KOPT-K1 (cell line): ENCODE results near the gene SPOUT1.

Experiments used
- H3K27ac ChIP-seq: fragments of 200-600 bp; sonication (generic); 2 replicates; pipeline ENCODE4 v1.5.1; 2016; ENCODE audit warnings: antibody characterized with exemption, mild to moderate bottlenecking, low read depth, low read length; ENCODE audit not compliant: poor library complexity, severe bottlenecking
- H3K36me3 ChIP-seq: fragments of 200-600 bp; sonication (generic); 2 replicates; pipeline ENCODE4 v1.5.1; 2017; ENCODE audit warnings: antibody characterized with exemption, mild to moderate bottlenecking, low read length, moderate library complexity; ENCODE audit not compliant: insufficient read depth
- H3K9me3 ChIP-seq: fragments of 200-600 bp; sonication (generic); 2 replicates; pipeline ENCODE4 v1.5.1; 2017; ENCODE audit warnings: antibody characterized with exemption, low read length, mild to moderate bottlenecking; ENCODE audit not compliant: insufficient read depth, poor library complexity, severe bottlenecking

SPOUT1 gene

GRCh38 chr9:128823903-128824406 lies 5.6 kb downstream of the SPOUT1 start:
- no peak overlapping the region for H3K27ac ChIP-seq
- H3K9me3 ChIP-seq, result no peaks in the 10 kb centered on the region
- H3K36me3 ChIP-seq, result peaks cover 79% of the 10 kb centered on the region

DNA sequence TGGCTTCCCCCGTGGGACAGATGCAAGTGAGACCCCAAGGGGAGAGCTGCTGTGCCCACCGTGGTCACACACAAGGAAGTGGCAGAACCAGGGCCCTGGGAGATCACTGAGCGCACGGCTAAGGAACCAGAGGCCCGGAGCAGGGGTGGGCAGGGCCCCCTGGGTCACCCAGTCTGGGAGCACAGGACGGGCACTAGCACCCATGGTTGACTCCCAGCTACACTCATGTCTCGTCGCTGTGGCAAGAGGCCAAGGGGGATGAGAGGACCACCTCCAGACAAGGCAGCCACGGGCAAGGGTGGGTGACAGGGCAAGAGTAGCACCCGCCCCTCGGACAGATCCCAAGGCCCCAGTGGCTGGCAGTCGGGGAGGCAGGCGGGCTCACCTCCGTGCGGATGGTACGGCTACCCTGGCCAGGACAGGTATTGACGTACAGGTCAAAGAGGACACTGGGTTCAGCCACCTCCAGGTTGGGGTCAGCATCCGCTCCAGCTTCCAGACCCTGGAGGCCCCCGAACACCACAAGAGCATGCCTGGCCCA lies 6.2 kb downstream of the SPOUT1 start:
- peaks cover 79% of the 10 kb centered on the region for H3K36me3 ChIP-seq
- H3K9me3 ChIP-seq, result no peaks in the 10 kb centered on the region
- H3K27ac ChIP-seq, result no peak overlapping the region

GRCh38 chr9:128822407-128823042 lies 7.1 kb downstream of the SPOUT1 start:
- H3K9me3 ChIP-seq, result no peaks in the 10 kb centered on the region
- H3K36me3 ChIP-seq, result peaks cover 70% of the 10 kb centered on the region

DNA sequence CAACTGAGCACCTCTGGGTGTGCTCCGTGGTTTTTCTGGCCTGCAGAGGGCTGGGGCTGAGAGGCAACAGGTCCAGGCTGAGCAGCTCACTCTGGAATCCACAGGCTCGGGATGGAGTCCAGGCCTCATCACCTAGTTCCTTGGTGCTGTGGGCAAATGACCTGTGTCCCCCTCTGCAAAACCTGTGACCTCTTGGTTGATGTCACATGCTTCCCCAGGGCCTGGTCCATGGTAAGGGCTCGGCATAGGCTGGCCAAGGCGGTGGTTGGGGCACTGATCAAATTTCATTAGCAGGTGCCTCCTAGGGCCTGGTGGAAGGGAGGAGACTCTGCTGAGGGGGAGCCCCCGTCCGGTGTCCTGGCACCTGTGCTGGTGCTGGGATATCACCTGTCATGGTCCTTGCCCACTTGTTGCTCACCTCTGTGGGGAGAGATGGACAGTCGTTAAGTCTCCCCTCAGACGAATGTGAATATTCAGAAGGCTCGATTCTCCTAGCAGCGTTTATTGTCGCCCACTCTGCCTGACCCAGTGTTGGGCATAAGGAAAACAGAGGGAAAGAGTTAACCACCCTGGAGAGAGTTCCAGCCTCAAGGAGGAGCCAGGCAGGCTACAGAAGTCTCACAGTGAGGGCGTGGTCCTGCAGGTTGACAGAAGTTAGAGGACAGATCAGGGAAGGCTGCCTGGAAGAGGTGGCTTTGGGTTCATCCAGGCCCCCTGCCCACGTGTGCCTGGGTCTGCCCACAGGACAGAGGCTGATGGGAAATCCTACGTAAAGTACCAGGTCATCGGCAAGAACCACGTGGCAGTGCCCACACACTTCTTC lies 7.8 kb downstream of the SPOUT1 start:
- H3K9me3 ChIP-seq, result no peaks in the 10 kb centered on the region
- peaks cover 63% of the 10 kb centered on the region for H3K36me3 ChIP-seq
- H3K27ac ChIP-seq, result no peak overlapping the region

More at GRCh38 chr9:128822407-128823042, 7.1 kb downstream of the SPOUT1 start:
- H3K27ac ChIP-seq, result no peak overlapping the region

- Histone ChIP-seq H3K27ac (no peak overlapping the region), H3K9me3 (no peaks in the 10 kb centered on the region), H3K36me3 (peaks cover 54% of the 10 kb centered on the region)
These were observed 8.7 kb downstream of the SPOUT1 start for GRCh38 chr9:128820665-128821583.

GRCh38 chr9:128819716-128820664 lies 9.6 kb downstream of the SPOUT1 start:
- Histone ChIP-seq H3K9me3 (no peaks in the 10 kb centered on the region), H3K27ac (no peak overlapping the region), H3K36me3 (peaks cover 45% of the 10 kb centered on the region)

DNA sequence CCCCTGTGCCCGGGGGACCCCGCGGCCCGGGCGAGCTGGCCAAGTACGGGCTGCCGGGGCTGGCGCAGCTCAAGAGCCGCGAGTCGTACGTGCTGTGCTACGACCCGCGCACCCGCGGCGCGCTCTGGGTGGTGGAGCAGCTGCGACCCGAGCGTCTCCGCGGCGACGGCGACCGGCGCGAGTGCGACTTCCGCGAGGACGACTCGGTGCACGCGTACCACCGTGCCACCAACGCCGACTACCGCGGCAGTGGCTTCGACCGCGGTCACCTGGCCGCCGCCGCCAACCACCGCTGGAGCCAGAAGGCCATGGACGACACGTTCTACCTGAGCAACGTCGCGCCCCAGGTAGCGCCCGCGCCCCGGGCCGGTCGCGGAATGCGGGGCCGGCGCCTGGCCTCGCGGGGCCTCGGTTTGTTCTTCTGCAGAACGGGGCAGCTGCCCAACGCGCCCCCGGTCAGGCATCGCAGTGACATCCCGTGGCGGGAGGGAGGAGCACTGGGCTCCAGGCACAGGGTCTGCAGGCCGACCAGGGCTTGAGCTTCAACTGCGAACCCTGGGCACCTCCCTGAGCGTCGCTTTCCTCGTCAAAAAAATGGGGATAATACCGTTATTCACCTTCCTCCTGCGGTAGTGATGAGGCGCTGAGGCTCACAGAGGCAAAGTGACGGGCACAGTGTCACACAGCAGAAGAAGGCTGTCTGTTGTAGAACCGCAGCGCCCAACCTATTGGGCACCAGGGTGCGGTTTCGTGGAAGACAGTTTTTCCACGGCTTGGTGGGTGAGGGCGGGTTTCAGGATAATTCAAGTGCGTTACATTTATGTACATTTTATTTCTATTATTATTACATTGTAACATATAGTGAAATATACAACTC lies 10.5 kb downstream of the SPOUT1 start:
- no peaks in the 10 kb centered on the region for H3K9me3 ChIP-seq
- H3K36me3 ChIP-seq, result peaks cover 36% of the 10 kb centered on the region; the same call in 1 of the 2 replicates
- peak overlapping the region; percentile 50 for H3K27ac ChIP-seq

- peaks cover 28% of the 10 kb centered on the region; the same call in 1 of the 2 replicates for H3K36me3 ChIP-seq
- H3K27ac ChIP-seq, result peak within 1 kb of the TSS; percentile 50
These were observed 11.3 kb downstream of the SPOUT1 start, which contains the start of gene ENDOG for GRCh38 chr9:128818099-128818838. Gene ENDOG, plus strand, starts transcription at chr9:128818500. Its CDS starts 185 bp downstream, at chr9:128818685.

GRCh38 chr9:128810873-128811272 lies 18.7 kb downstream of the SPOUT1 start:
- peaks cover 37% of the 10 kb centered on the region for H3K36me3 ChIP-seq
- H3K27ac ChIP-seq, result no peak overlapping the region
- H3K9me3 ChIP-seq, result no peaks in the 10 kb centered on the region

More at GRCh38 chr9:128818099-128818838, 11.3 kb downstream of the SPOUT1 start, which contains the start of gene ENDOG:
- H3K9me3 ChIP-seq, result no peaks in the 10 kb centered on the region

DNA sequence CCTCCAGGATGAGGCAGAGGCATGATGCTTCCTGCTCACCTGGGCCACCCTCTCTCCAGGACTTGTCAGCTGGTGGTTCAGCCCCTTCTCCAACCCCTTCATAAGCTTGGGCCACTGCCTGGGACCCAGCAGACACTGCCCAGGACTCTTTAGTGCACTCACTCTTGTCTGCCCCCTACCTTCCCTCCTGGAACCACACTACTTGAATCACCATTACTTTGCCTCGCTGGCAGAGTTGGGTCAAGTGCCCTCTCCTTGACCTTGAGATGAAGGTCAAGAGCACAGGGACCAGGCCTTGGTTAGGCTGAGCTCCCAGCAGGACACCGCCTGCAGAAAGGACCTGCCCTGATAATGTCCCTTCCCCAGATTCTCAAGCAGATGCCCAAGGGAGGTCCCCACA lies 19.8 kb downstream of the SPOUT1 start:
- Histone ChIP-seq H3K27ac (no peak overlapping the region), H3K36me3 (peaks cover 46% of the 10 kb centered on the region), H3K9me3 (no peaks in the 10 kb centered on the region)

DNA sequence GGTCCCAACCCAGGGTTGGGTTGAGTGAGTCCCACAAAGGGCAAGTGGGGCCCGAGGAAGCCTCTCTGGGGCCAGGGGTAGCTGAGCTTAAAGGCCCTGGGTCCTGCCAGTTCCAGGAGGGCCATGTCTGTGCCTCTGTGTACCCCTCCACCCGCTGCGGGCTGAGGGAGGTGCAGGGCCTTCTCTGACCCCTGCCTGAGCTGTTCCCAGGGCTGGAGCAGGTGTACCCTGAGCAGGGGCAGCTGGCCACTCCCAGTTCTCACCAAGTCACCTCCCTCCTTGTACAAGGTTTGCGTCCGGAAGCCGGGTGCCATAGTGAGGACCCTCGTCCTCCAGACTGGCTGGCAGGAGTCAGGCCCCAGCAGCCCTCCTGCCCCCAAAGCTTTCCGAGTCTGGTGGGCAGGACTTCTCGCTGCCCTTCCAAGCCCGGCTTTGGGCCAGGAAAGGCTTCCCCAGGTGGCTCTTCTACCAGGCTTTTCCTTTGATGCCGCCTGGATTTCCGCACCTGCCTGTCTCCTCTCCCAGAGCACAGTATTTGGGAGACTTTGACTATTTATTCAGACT lies 20.5 kb downstream of the SPOUT1 start:
- Histone ChIP-seq H3K27ac (no peak overlapping the region), H3K36me3 (peaks cover 48% of the 10 kb centered on the region), H3K9me3 (no peaks in the 10 kb centered on the region)

DNA sequence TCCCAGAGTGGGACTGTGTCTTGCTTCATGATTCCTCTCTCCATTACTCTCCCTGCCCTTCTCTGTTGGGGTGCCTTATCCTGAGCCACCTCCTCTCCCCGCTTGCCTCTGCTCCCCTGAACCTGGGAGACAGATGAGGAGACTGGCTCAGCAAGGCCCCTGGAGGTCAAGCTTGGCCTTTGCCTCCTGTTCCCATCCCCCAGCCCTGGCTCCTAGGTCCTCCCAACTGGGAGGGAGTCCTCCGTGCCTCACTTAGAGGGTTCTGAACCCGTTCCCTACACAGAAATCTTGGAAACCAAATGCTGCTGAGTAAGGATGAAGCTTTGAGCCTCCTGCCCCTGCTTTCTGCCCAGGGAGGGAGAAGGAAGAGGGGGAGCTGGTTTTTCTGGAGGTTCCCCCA lies 21.1 kb downstream of the SPOUT1 start:
- peaks cover 54% of the 10 kb centered on the region for H3K36me3 ChIP-seq
- H3K9me3 ChIP-seq, result no peaks in the 10 kb centered on the region
- H3K27ac ChIP-seq, result no peak overlapping the region
